ENCODE measurements around the gene RPS18.

Gene RPS18

GRCh38 chr6:33318426-33319073 lies 46.7 kb downstream of the RPS18 start:
- no peaks in the 10 kb centered on the region for H3K27me3 ChIP-seq (ENCODE audit: control insufficient read depth in 1 of 2, insufficient read depth in 2 of 2, low read length in 2 of 2)
- H3K4me1 ChIP-seq (ENCODE audit: insufficient read depth, low read length), result peaks cover 52% of the 10 kb centered on the region

GRCh38 chr6:33319939-33320314 lies 48.1 kb downstream of the RPS18 start:
- Histone ChIP-seq H3K9ac (ENCODE audit: low read length) (no peak overlapping the region), H3K36me3 (ENCODE audit: insufficient read depth, low read length) (peaks cover 36% of the 10 kb centered on the region), H3K4me3 (ENCODE audit: low read depth in 1 of 2, low read length in 2 of 2) (no peak overlapping the region), H3K4me1 (ENCODE audit: insufficient read depth, low read length) (peaks cover 52% of the 10 kb centered on the region), H3K27ac (ENCODE audit: low read depth, low read length) (no peak overlapping the region), H3K9me3 (ENCODE audit: low read length) (no peaks in the 10 kb centered on the region), H3K27me3 (ENCODE audit: control insufficient read depth in 1 of 2, insufficient read depth in 2 of 2, low read length in 2 of 2) (no peaks in the 10 kb centered on the region)

More at GRCh38 chr6:33318426-33319073, 46.7 kb downstream of the RPS18 start:
- peak overlapping the region; percentile 86 for H3K27ac ChIP-seq (ENCODE audit: low read depth, low read length)
- H3K4me3 ChIP-seq (ENCODE audit: low read depth in 1 of 2, low read length in 2 of 2), result peak overlapping the region in 1 of 2 donors; percentile 74
- H3K9ac ChIP-seq (ENCODE audit: low read length), result no peak overlapping the region
- peaks cover 36% of the 10 kb centered on the region for H3K36me3 ChIP-seq (ENCODE audit: insufficient read depth, low read length)
- no peaks in the 10 kb centered on the region for H3K9me3 ChIP-seq (ENCODE audit: low read length)

- no peak overlapping the region for H3K9ac ChIP-seq (ENCODE audit: low read length)
Observed at GRCh38 chr6:33320315-33321181, 48.7 kb downstream of the RPS18 start.

GRCh38 chr6:33321227-33321626 lies 49.4 kb downstream of the RPS18 start:
- Histone ChIP-seq H3K9ac (ENCODE audit: low read length) (no peak overlapping the region), H3K27me3 (ENCODE audit: control insufficient read depth in 1 of 2, insufficient read depth in 2 of 2, low read length in 2 of 2) (no peaks in the 10 kb centered on the region), H3K4me1 (ENCODE audit: insufficient read depth, low read length) (peaks cover 47% of the 10 kb centered on the region), H3K9me3 (ENCODE audit: low read length) (no peaks in the 10 kb centered on the region), H3K36me3 (ENCODE audit: insufficient read depth, low read length) (peaks cover 31% of the 10 kb centered on the region), H3K27ac (ENCODE audit: low read depth, low read length) (no peak overlapping the region), H3K4me3 (ENCODE audit: low read depth in 1 of 2, low read length in 2 of 2) (no peak overlapping the region)

More at GRCh38 chr6:33320315-33321181, 48.7 kb downstream of the RPS18 start:
- Histone ChIP-seq H3K4me1 (ENCODE audit: insufficient read depth, low read length) (peaks cover 47% of the 10 kb centered on the region), H3K36me3 (ENCODE audit: insufficient read depth, low read length) (peaks cover 36% of the 10 kb centered on the region), H3K27me3 (ENCODE audit: control insufficient read depth in 1 of 2, insufficient read depth in 2 of 2, low read length in 2 of 2) (no peaks in the 10 kb centered on the region), H3K27ac (ENCODE audit: low read depth, low read length) (no peak overlapping the region), H3K4me3 (ENCODE audit: low read depth in 1 of 2, low read length in 2 of 2) (no peak overlapping the region), H3K9me3 (ENCODE audit: low read length) (no peaks in the 10 kb centered on the region)

DNA sequence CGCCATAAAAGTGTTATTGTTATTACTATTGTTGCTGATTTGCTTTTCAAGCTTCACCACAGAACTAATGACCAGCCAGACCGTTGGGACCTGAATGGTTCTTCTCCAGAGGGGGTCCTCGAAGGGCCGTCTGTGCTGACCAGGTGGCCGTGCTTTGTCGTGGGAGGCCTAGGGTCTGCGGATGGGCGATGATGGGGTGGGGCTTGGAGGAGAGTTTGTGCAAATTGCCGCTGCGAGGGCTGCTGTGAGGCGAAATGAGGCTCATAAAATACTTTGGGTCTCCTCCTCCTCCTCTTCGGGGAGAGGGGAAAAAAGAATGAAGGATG lies 51.7 kb downstream of the RPS18 start:
- Histone ChIP-seq H3K36me3 (ENCODE audit: insufficient read depth, low read length) (peaks cover 26% of the 10 kb centered on the region), H3K9ac (ENCODE audit: low read length) (peak overlapping the region; percentile 63)

DNA sequence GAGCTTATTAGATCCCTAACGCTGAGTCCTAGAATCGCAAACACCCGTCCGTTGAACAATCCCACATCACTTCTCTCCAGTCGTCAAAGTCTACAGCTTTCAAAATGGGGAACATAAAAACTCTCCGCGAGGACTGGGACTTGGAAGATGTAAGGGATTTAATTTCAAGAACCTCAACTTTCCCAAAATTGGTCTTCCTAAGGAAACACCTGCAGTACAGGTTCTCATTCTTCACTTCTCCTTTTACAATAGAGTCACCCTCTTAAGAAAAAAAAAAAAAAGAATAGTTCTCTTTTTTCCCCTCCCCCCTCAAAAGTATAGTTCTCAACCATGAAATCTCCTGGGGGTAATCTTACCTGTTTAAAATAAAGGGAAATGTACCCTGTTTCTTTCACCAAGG lies 52.2 kb downstream of the RPS18 start:
- H3K9me3 ChIP-seq (ENCODE audit: low read length), result no peaks in the 10 kb centered on the region
- H3K27ac ChIP-seq (ENCODE audit: low read depth, low read length), result peak overlapping the region; percentile 82
- peaks cover 33% of the 10 kb centered on the region for H3K4me1 ChIP-seq (ENCODE audit: insufficient read depth, low read length)
- peak overlapping the region in 1 of 2 donors; percentile 78 for H3K4me3 ChIP-seq (ENCODE audit: low read depth in 1 of 2, low read length in 2 of 2)
- no peaks in the 10 kb centered on the region for H3K27me3 ChIP-seq (ENCODE audit: control insufficient read depth in 1 of 2, insufficient read depth in 2 of 2, low read length in 2 of 2)
- peaks cover 21% of the 10 kb centered on the region for H3K36me3 ChIP-seq (ENCODE audit: insufficient read depth, low read length)
- peak overlapping the region; percentile 63 for H3K9ac ChIP-seq (ENCODE audit: low read length)

More for the DNA sequence above, 51.7 kb downstream of the RPS18 start:
- H3K4me3 ChIP-seq (ENCODE audit: low read depth in 1 of 2, low read length in 2 of 2), result peak overlapping the region; percentile 78 to 85
- H3K9me3 ChIP-seq (ENCODE audit: low read length), result no peaks in the 10 kb centered on the region
- peak overlapping the region; percentile 82 for H3K27ac ChIP-seq (ENCODE audit: low read depth, low read length)
- peaks cover 34% of the 10 kb centered on the region for H3K4me1 ChIP-seq (ENCODE audit: insufficient read depth, low read length)
- no peaks in the 10 kb centered on the region for H3K27me3 ChIP-seq (ENCODE audit: control insufficient read depth in 1 of 2, insufficient read depth in 2 of 2, low read length in 2 of 2)
